ENCODE results near the gene WRNIP1. TPM values are rescaled to one million over a fixed set of nuclear protein-coding genes. Genes with fewer than 3 reads are reported as not detected.

The WRNIP1 gene
- total and polyA plus RNA-seq, 11 donors, result 32.1 to 64.1 (median 34.7) TPM

DNA sequence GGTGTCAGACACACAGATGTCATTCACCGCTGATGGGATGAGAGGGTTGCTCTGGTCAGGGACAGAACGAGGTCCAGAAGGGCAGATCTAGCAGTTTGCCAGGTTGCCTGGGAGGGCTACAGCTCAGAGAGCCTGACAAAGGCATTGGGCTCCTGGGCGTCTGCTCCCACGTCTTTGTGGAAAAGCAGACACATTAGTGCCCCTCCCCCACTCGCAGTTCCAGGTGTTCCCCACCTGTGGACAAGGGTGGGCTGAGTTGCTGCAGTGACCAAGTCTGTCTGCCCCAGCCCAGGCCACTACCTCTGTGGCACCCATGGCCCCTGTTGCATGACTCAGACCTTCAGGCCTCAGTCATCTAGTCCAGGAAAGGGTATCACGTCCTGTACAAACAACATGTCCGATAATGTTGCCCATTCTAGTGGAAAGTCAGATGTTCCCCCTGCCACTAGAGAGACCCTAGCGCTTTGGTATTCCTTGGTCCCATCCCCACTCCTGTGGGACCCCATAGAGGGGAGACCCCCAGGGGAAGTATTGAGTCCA is 37.4 kb downstream of the WRNIP1 start:
- DNase-seq (no peak), ATAC-seq (no peak)
- no peak for TF ChIP-seq POLR2A (IDR thresholded peaks at IDR 0.05)
- TF ChIP-seq, protein P1, sequence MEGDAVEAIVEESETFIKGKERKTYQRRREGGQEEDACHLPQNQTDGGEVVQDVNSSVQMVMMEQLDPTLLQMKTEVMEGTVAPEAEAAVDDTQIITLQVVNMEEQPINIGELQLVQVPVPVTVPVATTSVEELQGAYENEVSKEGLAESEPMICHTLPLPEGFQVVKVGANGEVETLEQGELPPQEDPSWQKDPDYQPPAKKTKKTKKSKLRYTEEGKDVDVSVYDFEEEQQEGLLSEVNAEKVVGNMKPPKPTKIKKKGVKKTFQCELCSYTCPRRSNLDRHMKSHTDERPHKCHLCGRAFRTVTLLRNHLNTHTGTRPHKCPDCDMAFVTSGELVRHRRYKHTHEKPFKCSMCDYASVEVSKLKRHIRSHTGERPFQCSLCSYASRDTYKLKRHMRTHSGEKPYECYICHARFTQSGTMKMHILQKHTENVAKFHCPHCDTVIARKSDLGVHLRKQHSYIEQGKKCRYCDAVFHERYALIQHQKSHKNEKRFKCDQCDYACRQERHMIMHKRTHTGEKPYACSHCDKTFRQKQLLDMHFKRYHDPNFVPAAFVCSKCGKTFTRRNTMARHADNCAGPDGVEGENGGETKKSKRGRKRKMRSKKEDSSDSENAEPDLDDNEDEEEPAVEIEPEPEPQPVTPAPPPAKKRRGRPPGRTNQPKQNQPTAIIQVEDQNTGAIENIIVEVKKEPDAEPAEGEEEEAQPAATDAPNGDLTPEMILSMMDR (IDR thresholded peaks at IDR 0.05), result no peak
- Histone ChIP-seq H3K27ac (no peak overlapping the region), H3K9me3 (no peaks in the 10 kb centered on the region), H3K27me3 (no peaks in the 10 kb centered on the region), H3K4me1 (peaks cover 0 to 34% (median 10%) of the 10 kb centered on the region in 12 donors), H3K4me3 (no peak overlapping the region), H3K36me3 (no peaks in the 10 kb centered on the region)
- 89 to 96% (median 93%) methylated on average over 3 to 8 of the region's 8 CpGs for WGBS, 4 donors
- intact Hi-C loops (cut with DNase I), result no loop called here

DNA sequence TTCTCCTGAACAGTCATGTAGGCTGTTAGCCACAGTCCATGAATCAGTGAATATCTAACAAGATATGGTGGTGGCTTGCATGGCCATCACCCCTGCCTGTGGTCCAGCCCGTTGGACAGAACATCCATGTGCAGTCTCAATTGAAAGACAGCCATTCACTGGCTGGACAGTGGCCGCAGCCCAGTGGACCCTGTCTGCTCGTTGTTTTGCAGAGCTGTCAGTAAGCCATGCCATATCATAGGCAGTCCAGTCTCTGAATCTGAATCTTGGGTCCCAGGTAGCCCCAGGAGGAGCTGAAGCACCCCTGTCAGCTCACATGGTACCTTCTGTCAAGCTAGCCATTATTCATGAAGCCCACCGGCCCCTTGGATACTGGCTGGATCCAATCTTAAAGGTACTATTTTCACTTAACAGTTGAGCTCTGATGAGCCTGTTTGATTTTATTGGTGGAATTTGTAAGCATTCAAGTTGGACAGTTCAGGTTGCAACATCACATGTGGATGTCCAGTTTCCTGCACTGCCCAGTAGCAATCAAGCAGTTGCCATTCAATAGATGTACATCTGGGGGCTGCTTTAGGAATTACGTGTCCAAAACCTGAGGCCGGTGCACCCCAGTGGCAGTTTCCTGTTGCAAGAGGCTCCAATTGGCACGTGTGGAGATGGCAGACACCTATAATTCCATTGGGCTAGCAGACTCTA is 38.7 kb downstream of the WRNIP1 start:
- DNase-seq, result no peak
- 76 to 84% (median 80%) methylated on average over 6 to 7 of the region's 7 CpGs for WGBS, 4 donors
- intact Hi-C loops (cut with DNase I), result no loop called here

DNA sequence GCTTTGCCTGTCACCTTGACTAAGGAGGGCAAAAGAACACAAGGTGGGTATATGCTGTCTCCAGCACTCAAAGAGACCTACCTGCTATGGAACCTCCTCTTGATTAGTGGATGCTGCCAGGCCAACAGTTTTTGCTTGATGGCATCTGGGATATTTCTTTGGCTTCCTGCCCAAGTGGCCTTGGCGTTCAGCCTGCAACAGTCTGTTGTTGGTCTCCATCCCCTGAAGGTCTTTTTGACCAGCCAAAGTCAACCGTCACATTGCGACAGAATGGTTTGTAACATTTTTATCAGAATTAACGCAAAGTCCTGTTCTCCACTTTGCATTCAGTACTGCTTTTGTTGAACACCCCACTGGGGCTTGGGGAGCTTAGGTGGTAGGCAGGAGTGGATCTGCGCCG is 39.3 kb downstream of the WRNIP1 start:
- H3K9me3 ChIP-seq, result no peaks in the 10 kb centered on the region
- peaks cover 0 to 53% (median 20%) of the 10 kb centered on the region in 12 donors for H3K4me1 ChIP-seq
- no peak overlapping the region for H3K27ac ChIP-seq
- H3K4me3 ChIP-seq, result no peak overlapping the region
- H3K36me3 ChIP-seq, result no peaks in the 10 kb centered on the region
- H3K27me3 ChIP-seq, result no peaks in the 10 kb centered on the region
- TF ChIP-seq, protein P1 (IDR thresholded peaks at IDR 0.05), result no peak
- no peak for TF ChIP-seq POLR2A (IDR thresholded peaks at IDR 0.05)
- intact Hi-C loops (cut with DNase I), result no loop called here
- 62 to 78% (median 72%) methylated on average over 6 of the region's 6 CpGs for WGBS, 4 donors
- no peak for DNase-seq
- ATAC-seq, result no peak

More for the DNA sequence above, 38.7 kb downstream of the WRNIP1 start:
- no peak for ATAC-seq
- no peaks in the 10 kb centered on the region for H3K9me3 ChIP-seq
- no peaks in the 10 kb centered on the region for H3K27me3 ChIP-seq
- H3K4me1 ChIP-seq, result peaks cover 0 to 47% (median 20%) of the 10 kb centered on the region in 12 donors
- no peaks in the 10 kb centered on the region for H3K36me3 ChIP-seq
- no peak overlapping the region for H3K27ac ChIP-seq
- TF ChIP-seq POLR2A (IDR thresholded peaks at IDR 0.05), result no peak
- TF ChIP-seq, protein P1 (IDR thresholded peaks at IDR 0.05), result no peak
- H3K4me3 ChIP-seq, result no peak overlapping the region

DNA sequence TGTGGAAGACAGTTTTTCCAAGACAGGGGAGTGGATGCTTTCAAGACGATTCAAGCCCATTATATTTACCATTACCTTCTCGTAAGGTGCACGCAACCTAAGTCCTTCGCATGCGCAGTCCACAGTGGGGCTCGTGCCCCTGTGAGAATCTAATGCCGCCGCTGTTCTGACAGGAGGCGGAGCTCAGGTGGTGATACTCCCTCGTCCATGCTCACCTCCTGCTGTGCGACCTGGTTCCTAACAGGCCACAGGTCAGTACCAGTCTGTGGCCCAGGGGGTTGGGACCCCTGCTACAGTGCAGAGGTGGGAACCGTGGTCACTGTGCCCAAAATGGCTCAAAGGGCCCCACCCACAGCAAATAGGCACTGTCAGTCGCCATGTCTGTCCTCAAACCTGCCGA is 39.8 kb downstream of the WRNIP1 start:
- DNase-seq (no peak), ATAC-seq (no peak)
- Histone ChIP-seq H3K27me3 (no peaks in the 10 kb centered on the region), H3K36me3 (no peaks in the 10 kb centered on the region), H3K27ac (no peak overlapping the region), H3K4me3 (no peak overlapping the region), H3K4me1 (peaks cover 0 to 50% (median 19%) of the 10 kb centered on the region in 12 donors), H3K9me3 (no peaks in the 10 kb centered on the region)
- no peak for TF ChIP-seq POLR2A (IDR thresholded peaks at IDR 0.05)
- TF ChIP-seq, protein P1 (IDR thresholded peaks at IDR 0.05), result no peak
- 96 to 99% (median 97%) methylated on average over 14 of the region's 14 CpGs for WGBS, 4 donors
- intact Hi-C loops (cut with DNase I), result no loop called here
